ENCODE results near the gene CERS5. TPM values are rescaled to one million over a fixed set of nuclear protein-coding genes. Genes with fewer than 3 reads are reported as not detected.
"Not testable (repeated sequence)": the region's sequence is repeated elsewhere in the genome, so short reads cannot be mapped to it uniquely, and the experiment has no call there.

CERS5 gene
- polyA plus RNA-seq, 1 of the 3 experiments (the other 2 are of a cell fraction), result 56.9 TPM

DNA sequence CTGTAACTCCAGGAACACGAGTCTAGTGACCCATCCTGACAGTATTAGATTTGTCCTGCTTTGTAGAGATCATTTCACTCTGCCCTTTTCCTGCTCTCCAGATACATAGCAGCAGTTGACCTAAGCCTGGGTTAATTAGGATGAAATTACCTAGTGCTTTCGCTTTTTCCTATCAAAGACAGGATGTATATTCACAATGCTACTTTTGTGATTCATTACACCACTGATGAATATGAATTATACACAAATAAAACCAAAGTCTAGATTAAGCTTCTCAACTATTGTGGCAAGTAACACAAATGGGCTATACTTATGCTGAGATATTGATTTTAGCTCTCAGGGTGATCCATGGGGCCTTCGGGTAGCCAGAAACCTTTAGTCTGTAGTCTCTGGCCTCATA lies 17.9 kb downstream of the CERS5 start:
- Histone ChIP-seq H3K27me3 (ENCODE audit: insufficient read depth) (no peaks in the 10 kb centered on the region), H4K20me1 (ENCODE audit: insufficient read depth) (peaks cover 45% of the 10 kb centered on the region), H3K9me2 (no peaks in the 10 kb centered on the region), H3K27ac (ENCODE audit: low read depth in 2 of 2, low read length in 1 of 2) (no peak overlapping the region), H2AFZ (ENCODE audit: low read depth) (no peak overlapping the region), H3K4me1 (ENCODE audit: control insufficient read depth in 1 of 2, insufficient read depth in 2 of 2, low read depth in 1 of 2, low read length in 1 of 2) (no peaks in the 10 kb centered on the region), H3K9me3 (no peaks in the 10 kb centered on the region), H3K36me3 (replicated peaks in 1 of 2; ENCODE audit: control insufficient read depth in 1 of 2, insufficient read depth in 2 of 2, low read length in 1 of 2) (peaks cover 0 to 10% of the 10 kb centered on the region in 2 experiments), H3K4me3 (ENCODE audit: low read depth in 2 of 2, low read length in 1 of 2) (no peak overlapping the region), H3K4me2 (no peak overlapping the region), H3K79me2 (ENCODE audit: insufficient read depth) (peaks cover 96% of the 10 kb centered on the region), H3K9ac (no peak overlapping the region), H3F3A (replicated peaks; ENCODE audit: insufficient read depth) (peaks cover 9% of the 10 kb centered on the region)
- DNase-seq, result no peak
- TF ChIP-seq NFIC (IDR thresholded peaks at IDR 0.05; ENCODE audit: borderline replicate concordance) (no peak), FOSL2 (IDR thresholded peaks at IDR 0.05; ENCODE audit: borderline replicate concordance, low read depth) (no peak), JUND (IDR thresholded peaks at IDR 0.05) (no peak), CHD2 (IDR thresholded peaks at IDR 0.05; ENCODE audit: low read length, partially characterized antibody) (no peak), MEF2A (IDR thresholded peaks at IDR 0.05; ENCODE audit: borderline replicate concordance, low read depth) (no peak), EZH2phosphoT487 (IDR thresholded peaks at IDR 0.05; ENCODE audit: borderline replicate concordance, low read depth) (no peak), TAF1 (IDR thresholded peaks at IDR 0.05; ENCODE audit: borderline replicate concordance, low read depth, low read length) (no peak), RCOR1 (IDR thresholded peaks at IDR 0.05; ENCODE audit: low read length) (no peak)
- TF ChIP-seq, protein P1, sequence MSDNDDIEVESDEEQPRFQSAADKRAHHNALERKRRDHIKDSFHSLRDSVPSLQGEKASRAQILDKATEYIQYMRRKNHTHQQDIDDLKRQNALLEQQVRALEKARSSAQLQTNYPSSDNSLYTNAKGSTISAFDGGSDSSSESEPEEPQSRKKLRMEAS (IDR thresholded peaks at IDR 0.05; ENCODE audit: low read depth), result no peak
- TF ChIP-seq, protein P2, sequence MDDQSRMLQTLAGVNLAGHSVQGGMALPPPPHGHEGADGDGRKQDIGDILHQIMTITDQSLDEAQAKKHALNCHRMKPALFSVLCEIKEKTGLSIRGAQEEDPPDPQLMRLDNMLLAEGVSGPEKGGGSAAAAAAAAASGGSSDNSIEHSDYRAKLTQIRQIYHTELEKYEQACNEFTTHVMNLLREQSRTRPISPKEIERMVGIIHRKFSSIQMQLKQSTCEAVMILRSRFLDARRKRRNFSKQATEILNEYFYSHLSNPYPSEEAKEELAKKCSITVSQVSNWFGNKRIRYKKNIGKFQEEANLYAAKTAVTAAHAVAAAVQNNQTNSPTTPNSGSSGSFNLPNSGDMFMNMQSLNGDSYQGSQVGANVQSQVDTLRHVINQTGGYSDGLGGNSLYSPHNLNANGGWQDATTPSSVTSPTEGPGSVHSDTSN (IDR thresholded peaks at IDR 0.05), result no peak
- TF ChIP-seq, protein P3, sequence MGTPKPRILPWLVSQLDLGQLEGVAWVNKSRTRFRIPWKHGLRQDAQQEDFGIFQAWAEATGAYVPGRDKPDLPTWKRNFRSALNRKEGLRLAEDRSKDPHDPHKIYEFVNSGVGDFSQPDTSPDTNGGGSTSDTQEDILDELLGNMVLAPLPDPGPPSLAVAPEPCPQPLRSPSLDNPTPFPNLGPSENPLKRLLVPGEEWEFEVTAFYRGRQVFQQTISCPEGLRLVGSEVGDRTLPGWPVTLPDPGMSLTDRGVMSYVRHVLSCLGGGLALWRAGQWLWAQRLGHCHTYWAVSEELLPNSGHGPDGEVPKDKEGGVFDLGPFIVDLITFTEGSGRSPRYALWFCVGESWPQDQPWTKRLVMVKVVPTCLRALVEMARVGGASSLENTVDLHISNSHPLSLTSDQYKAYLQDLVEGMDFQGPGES (IDR thresholded peaks at IDR 0.05; ENCODE audit: low read depth, low read length), result no peak
- 90% methylated on average over 3 of the region's 3 CpGs for WGBS (ENCODE audit: low lambda C conversion rate)
- POLR2A ChIA-PET, result no interaction called here
- CTCF ChIA-PET, result interaction anchor here (0.7 to 4.3 kb wide), 7 partner anchors 17 to 182 kb away, joined by 3 to 21 read pairs (median 5); partner anchors contain the start of gene CERS5

DNA sequence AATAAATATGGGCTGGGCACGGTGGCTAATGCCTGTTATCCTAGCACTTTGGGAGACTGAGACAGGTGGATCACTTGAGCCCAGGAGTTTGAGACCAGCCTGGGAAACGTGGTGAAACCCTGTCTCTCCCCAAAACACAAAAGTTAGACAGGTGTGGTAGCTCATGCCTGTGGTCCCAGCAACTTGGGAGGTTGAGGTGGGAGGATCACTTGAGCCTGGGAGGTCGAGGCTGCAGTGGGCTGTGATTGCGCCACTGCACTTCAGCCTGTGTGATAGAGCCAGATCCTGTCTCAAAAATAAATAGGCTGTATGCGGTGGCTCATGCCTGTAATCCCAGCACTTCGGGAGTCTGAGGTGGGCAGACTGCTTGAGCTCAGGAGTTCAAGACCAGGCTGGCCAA lies 19.2 kb downstream of the CERS5 start:
- H3K36me3 ChIP-seq (replicated peaks in 1 of 2; ENCODE audit: control insufficient read depth in 1 of 2, insufficient read depth in 2 of 2, low read length in 1 of 2), result peaks cover 0 to 16% of the 10 kb centered on the region in 2 experiments
- H3K4me1 ChIP-seq (ENCODE audit: control insufficient read depth in 1 of 2, insufficient read depth in 2 of 2, low read depth in 1 of 2, low read length in 1 of 2); DNase-seq; H3F3A ChIP-seq (replicated peaks; ENCODE audit: insufficient read depth); H3K4me3 ChIP-seq (ENCODE audit: low read depth in 2 of 2, low read length in 1 of 2); H3K9ac ChIP-seq; H2AFZ ChIP-seq (ENCODE audit: low read depth); H3K9me2 ChIP-seq; H3K4me2 ChIP-seq; H3K9me3 ChIP-seq; H3K27ac ChIP-seq (ENCODE audit: low read depth in 2 of 2, low read length in 1 of 2); H3K27me3 ChIP-seq (ENCODE audit: insufficient read depth); POLR2A ChIA-PET: not testable (repeated sequence)
- CTCF ChIA-PET, result interaction anchor here (1.2 to 6.5 kb wide), 4 partner anchors 17 to 180 kb away, joined by 3 to 38 read pairs (median 3); partner anchors contain the start of gene CERS5
- peaks cover 91% of the 10 kb centered on the region for H3K79me2 ChIP-seq (ENCODE audit: insufficient read depth)
- H4K20me1 ChIP-seq (ENCODE audit: insufficient read depth), result peaks cover 36% of the 10 kb centered on the region
- 93% methylated on average over 6 of the region's 6 CpGs for WGBS (ENCODE audit: low lambda C conversion rate)
